ENCODE measurements around the gene MPV17.

DNA sequence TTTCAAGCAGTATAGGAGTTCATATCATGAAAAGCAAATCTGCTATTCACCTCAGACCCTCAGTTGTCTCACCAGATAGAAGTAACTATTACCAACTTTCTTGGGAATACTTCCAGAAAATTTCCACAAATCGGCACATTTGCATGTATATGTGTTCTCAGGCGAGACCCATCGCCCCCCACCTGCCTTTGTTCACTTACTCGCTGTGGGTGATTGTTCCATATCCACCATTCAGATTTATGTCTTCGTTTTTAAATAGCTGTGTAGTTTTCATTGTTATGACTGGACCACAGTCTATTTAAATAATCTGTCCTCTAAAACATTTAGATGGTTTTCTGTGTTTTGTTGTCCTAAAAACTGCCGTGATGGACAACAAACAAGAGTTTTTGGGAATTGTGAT, 37.4 kb downstream of the MPV17 start:
- TF ChIP-seq, protein P1, sequence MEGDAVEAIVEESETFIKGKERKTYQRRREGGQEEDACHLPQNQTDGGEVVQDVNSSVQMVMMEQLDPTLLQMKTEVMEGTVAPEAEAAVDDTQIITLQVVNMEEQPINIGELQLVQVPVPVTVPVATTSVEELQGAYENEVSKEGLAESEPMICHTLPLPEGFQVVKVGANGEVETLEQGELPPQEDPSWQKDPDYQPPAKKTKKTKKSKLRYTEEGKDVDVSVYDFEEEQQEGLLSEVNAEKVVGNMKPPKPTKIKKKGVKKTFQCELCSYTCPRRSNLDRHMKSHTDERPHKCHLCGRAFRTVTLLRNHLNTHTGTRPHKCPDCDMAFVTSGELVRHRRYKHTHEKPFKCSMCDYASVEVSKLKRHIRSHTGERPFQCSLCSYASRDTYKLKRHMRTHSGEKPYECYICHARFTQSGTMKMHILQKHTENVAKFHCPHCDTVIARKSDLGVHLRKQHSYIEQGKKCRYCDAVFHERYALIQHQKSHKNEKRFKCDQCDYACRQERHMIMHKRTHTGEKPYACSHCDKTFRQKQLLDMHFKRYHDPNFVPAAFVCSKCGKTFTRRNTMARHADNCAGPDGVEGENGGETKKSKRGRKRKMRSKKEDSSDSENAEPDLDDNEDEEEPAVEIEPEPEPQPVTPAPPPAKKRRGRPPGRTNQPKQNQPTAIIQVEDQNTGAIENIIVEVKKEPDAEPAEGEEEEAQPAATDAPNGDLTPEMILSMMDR (IDR thresholded peaks at IDR 0.05): no peak
- TF ChIP-seq POLR2A (IDR thresholded peaks at IDR 0.05): no peak
